GM12891 (cell line): ENCODE data around the gene CNTN5.

Experiments
- DNase-seq: peaks from one replicate; pipeline ENCODE4 v3.0.0; 2011; ENCODE audit warnings: low spot score; ENCODE audit not compliant: insufficient read length
- FAIRE-seq: peaks from 2 replicates; lab custom pipeline; 2011; peaks lifted over from hg19 to GRCh38; lab: Jason Lieb, UNC
- PAX5 ChIP-seq: IDR thresholded peaks from 2 replicates; pipeline ENCODE4 v1.6.1; 2011; ENCODE audit warnings: low read length, moderate library complexity, mild to moderate bottlenecking; ENCODE audit not compliant: insufficient read depth, severe bottlenecking
- POLR2A ChIP-seq: IDR thresholded peaks from 2 replicates; pipeline ENCODE4 v1.6.1; 2011; ENCODE audit warnings: low read depth, low read length, control low read depth
- POLR2AphosphoS5 ChIP-seq: IDR thresholded peaks from 2 replicates; pipeline ENCODE4 v1.6.1; 2011; ENCODE audit warnings: low read depth, low read length, control low read depth
- POU2F2 ChIP-seq: IDR thresholded peaks from 2 replicates; pipeline ENCODE4 v1.6.1; 2011; ENCODE audit warnings: low read depth, mild to moderate bottlenecking, control low read depth, low read length, moderate library complexity
- SPI1 ChIP-seq: IDR thresholded peaks from 2 replicates; pipeline ENCODE4 v1.6.1; 2011; ENCODE audit warnings: low read depth, low read length, control low read depth
- TAF1 ChIP-seq: IDR thresholded peaks from 2 replicates; pipeline ENCODE4 v1.6.1; 2011; ENCODE audit warnings: low read depth, low read length, control low read depth

Gene CNTN5

DNA sequence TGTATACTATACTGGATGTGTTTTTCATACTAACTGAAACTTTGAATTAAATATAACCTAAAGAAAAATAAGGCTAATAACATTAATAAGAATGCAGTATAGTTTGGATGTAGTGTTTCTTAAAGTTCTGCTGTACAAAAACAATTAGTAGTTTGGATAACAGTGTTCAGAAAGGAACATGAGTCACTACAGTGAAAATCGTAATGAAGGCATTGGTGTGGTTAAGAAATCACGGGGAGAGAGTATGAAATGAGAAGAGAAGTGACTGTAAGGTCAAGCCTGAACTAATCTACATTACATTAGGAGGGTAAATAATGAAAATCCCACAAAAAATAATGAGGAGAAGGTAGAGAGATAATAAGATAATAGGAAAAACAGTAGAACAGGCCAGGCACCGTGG is 939.8 kb downstream of the CNTN5 start:
- no peak for DNase-seq

DNA sequence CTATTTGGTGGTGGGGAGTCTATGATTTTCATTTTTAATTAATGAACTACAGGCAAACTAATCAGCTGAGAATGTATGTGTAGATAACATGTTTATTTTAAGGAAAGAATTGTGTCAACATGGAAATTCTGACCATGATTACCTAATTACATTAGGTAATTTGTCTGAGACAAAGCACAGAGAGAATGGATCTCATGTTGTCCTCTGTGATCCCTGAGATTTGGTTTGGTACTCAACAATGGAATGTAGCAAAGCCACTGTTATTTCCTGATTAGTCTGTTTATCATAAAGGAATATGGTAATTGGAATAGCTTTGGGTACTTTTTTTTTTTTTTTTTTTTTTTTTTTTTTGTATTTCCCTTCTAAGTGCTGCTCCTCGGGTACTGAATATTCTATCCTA is 947.6 kb downstream of the CNTN5 start:
- no peak for FAIRE-seq
- TF ChIP-seq POLR2A (no peak), POLR2AphosphoS5 (no peak), POU2F2 (no peak), SPI1 (no peak)
- DNase-seq: no peak

More for the DNA sequence above, 939.8 kb downstream of the CNTN5 start:
- no peak for TF ChIP-seq PAX5
- TF ChIP-seq POLR2A: no peak
- no peak for TF ChIP-seq POLR2AphosphoS5
- TF ChIP-seq POU2F2: no peak
- no peak for TF ChIP-seq TAF1
- no peak for TF ChIP-seq SPI1
- FAIRE-seq: no peak

DNA sequence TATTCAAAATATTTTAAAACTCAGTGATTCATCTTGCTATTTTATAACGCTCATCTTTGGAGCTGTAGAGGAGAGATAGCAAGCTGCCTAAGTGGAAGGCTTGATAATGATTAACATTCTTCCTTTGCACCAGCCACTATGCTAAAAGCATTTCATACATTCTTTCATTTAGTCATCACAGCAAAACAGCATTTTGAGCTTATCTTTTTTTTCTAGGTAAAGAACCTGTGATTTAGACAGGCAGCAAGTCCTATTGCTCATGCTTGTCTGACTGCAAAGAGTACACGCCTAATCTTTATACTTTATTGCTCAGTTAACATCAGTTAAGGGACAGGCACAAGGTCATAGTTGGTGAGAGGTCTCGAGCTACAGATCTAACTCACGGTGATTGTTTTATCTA is 953.2 kb downstream of the CNTN5 start:
- DNase-seq: no peak
- FAIRE-seq: no peak

DNA sequence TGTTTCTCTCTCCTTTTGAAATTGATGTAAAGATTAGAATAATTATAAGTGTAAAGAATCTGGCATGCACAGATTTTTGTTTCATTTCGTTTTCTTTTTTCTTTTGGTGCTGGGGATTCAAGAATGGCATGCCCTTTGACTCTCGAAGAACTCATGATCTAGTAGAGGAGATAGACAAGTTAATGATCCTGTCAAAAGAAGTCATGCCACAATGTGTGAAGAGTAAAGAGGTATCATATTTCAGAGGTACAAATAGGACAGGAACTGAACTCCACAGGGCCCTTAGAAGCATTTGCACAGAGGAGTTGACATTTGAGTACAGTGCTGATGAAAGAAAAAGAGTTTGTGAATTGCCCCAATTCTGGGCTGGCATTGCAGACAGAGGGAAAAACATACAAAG is 958.3 kb downstream of the CNTN5 start:
- DNase-seq (no peak), FAIRE-seq (no peak)
- TF ChIP-seq POLR2AphosphoS5: no peak
- no peak for TF ChIP-seq TAF1
- no peak for TF ChIP-seq POLR2A
- no peak for TF ChIP-seq POU2F2
- no peak for TF ChIP-seq SPI1
- no peak for TF ChIP-seq PAX5

More for the DNA sequence above, 953.2 kb downstream of the CNTN5 start:
- TF ChIP-seq POU2F2: no peak
- no peak for TF ChIP-seq POLR2AphosphoS5
- TF ChIP-seq PAX5: no peak

DNA sequence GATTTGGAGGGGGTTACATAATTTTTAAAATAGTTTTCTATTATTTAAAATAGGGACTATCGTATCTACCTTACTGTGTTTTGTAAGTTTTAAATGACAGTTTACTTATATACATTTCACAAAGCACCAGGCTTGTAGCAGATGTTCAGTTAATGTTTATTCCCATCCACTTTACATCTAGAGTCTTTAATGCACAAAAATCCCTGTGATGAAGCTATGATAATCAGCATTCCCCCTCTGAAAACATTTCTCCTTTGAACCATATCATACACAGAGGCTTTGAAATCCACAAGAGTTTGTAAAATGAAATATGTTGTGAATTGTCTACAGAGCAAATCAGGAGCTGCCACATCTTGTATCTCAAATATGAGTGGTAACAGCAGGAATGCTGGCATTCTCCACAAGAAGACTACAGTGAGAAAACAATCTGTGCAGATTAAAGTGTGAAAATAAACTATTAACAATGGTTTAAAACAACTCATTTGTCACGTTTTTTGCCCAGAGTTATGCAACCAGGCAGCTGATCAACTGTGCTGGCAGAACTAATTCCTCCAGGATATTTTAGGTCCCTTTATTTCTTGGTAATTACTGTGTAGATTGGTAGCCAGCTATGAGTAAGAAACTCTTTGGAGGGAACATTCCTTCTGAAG is 967.2 kb downstream of the CNTN5 start:
- FAIRE-seq (no peak), DNase-seq (no peak)

DNA sequence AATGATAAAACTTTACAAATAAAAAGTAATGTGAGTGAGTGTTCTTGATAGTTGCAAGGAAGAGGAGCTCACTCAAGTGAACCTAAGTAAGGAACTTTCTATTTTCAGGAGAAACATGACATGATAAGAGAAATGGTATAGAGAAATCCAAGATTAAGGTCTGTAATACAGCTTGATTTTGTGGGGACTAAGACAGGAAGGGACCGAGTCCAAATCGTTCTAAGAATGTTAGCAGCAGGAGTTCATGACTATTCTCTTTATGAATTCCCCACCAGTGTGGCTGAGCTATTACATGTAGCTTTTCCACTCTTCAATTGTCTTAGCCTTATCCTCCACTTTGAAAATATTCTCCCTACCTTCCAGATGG is 967.7 kb downstream of the CNTN5 start:
- FAIRE-seq (no peak), DNase-seq (no peak)
- TF ChIP-seq POLR2A: no peak
- TF ChIP-seq SPI1: no peak
- no peak for TF ChIP-seq POLR2AphosphoS5
- TF ChIP-seq PAX5: no peak
- TF ChIP-seq TAF1: no peak
- no peak for TF ChIP-seq POU2F2

More for the DNA sequence above, 967.2 kb downstream of the CNTN5 start:
- no peak for TF ChIP-seq POU2F2
- no peak for TF ChIP-seq TAF1
- no peak for TF ChIP-seq PAX5
- no peak for TF ChIP-seq POLR2A
- TF ChIP-seq SPI1: no peak
- TF ChIP-seq POLR2AphosphoS5: no peak

DNA sequence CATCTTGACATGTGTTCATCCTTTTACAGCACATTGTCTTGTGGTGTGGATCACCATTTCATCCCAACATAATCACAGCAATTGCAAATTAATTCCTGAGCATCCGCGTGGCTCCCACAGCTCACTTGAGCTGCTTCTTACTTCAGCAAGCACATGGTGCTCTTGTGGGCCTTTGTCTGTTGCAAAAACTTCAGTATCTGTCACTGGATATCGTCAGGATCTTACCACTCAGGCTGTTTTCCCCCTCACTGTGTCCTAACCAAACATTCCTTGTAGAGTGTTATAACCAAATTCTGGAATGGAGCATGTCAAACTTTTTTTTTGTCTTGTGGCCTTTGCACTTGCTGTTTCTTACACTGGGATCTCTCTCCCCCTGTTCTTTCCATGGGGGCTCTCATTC is 983.2 kb downstream of the CNTN5 start:
- TF ChIP-seq SPI1: no peak
- no peak for TF ChIP-seq TAF1
- TF ChIP-seq POLR2AphosphoS5: no peak
- no peak for TF ChIP-seq POLR2A
- TF ChIP-seq PAX5: no peak
- TF ChIP-seq POU2F2: no peak
- FAIRE-seq: no peak
- no peak for DNase-seq

DNA sequence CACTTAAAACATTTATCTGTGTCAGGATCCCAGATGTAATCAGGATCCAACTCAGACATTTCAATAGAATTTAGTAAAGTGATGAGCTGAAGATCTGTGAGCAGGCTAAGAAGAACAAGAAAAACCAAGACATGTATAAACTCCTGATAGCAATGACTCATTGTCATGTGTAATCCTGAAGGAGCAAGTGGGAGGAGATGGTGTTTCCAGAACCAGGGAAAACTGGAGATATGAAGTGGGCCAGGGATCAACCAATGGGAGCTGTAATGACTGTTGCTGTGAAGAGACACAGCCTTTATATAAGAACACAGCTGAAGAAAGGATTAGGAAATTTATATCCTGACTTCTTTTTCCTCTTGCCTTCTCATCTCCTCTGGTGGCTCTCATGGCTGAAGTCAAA is 983.8 kb downstream of the CNTN5 start:
- TF ChIP-seq POLR2AphosphoS5: no peak
- no peak for TF ChIP-seq PAX5
- DNase-seq: no peak
- FAIRE-seq: no peak

DNA sequence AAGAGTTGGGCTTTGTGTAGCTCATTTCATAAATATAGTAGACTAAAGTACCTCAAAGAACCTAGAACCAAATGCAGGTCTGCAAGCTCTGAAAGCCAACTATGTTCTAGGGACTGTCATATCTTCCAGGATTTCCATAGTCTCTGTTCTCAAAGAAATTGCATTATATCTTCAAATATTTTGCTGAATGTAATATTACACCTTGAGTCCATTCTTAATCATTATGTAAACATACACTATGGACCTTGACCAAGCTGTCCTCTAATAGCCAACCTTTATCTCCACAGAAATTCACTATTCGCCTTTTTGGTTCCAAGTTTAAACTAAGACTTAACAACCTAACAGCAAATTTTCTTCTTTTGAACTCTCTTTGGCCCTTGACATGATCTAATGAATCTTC is 987.7 kb downstream of the CNTN5 start:
- DNase-seq (no peak), FAIRE-seq (no peak)
- TF ChIP-seq SPI1 (no peak), TAF1 (no peak), POU2F2 (no peak), POLR2A (no peak), PAX5 (no peak), POLR2AphosphoS5 (no peak)

DNA sequence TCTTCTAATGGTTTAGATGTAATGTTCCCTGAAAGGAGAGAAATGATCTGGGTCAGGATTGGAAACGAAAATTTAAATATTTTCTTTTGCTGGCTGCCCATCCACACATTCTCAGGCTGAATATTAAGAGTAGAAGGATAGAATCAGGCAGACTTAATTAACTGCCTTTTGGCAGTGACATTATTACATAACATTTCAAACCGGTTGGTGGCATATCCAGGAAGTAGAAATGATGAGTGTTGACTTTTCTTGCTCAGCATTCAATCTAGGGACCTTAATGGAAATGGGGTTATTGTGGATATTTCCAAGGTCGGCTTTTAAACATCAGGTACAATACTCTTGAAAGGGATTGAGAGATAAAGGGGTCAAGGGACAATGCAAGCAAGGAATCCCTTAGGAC is 989.0 kb downstream of the CNTN5 start:
- TF ChIP-seq POLR2A (no peak), PAX5 (no peak), POLR2AphosphoS5 (no peak), SPI1 (no peak), TAF1 (no peak), POU2F2 (no peak)
- FAIRE-seq: no peak
- DNase-seq: no peak

DNA sequence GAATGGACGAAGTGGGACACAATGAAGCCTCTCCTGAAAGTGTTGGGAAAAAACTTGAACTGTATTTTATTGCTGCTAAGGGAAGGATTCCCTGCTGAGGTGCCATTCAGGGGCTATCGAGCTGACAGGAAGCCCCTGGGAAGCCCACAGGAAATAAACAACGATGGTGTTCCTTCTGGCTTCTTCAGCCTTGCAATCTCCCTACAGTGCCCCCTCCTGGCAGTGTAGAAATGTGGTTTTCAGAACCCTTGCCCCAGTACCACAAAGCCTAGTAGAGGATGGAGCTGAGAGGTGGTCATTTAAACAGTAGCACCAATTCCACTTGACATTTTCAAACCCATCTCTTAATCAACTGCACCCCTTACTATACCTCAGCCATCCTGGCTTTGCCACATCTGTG is 989.6 kb downstream of the CNTN5 start:
- TF ChIP-seq POLR2A (no peak), POU2F2 (no peak), TAF1 (no peak)
- DNase-seq (no peak), FAIRE-seq (no peak)

DNA sequence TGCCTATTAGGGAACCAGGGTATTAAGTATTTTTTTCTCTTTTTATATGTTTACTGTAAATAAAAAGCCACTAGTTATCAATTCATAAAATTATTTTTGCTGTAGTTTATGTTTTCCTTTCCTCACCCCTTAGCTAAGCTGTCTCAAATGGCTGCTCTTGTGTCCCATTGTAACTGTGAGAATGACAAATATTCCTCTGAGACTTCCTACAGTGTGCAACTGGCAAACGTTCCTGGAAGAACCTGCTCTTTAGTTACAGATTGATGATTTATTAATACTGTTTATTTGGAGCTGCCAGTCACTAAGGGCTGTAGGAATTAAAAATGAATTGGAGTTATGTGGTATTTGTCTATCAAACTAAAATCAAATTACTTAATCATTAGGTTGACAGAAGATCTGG is 990.9 kb downstream of the CNTN5 start:
- TF ChIP-seq SPI1 (no peak), POLR2AphosphoS5 (no peak), PAX5 (no peak), POLR2A (no peak)
- DNase-seq: no peak
- FAIRE-seq: no peak
